Stimulated activated naive CD4-positive, alpha-beta T cell treated with Interleukin-2 at 50 U/mL for 16 hours (primary cell): ENCODE measurements around the gene HELZ.
"Not testable (repeated sequence)": the region's sequence is repeated elsewhere in the genome, so short reads cannot be mapped to it uniquely, and the experiment has no call there.

ENCODE experiments used
- DNase-seq: peaks from one replicate; lab custom pipeline; 2025; lab: John Stamatoyannopoulos, UW

Gene HELZ

GRCh38 chr17:67113486-67113885 is 131.5 kb downstream of the HELZ start:
- no peak for DNase-seq

DNA sequence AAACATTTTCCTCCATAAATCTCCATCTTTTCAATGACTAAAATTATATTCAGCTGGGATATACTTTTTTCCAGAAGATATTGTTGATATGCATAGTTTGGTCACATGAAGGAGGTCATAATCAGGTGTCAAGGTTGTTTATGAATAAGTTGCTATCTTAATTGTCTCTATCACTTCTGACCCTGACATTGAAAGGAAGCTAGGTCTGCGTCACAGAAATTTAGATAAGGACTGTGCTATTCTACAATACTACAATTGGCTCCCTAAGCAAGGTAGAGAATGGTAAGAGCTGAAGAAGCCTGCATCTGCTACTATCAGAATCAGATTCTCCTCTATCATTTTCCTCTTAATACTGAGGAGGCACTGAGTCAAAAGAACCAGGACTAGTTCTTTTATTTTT is 133.2 kb downstream of the HELZ start:
- no peak for DNase-seq

- DNase-seq = no peak
Measured at GRCh38 chr17:67111327-67111726, 133.7 kb downstream of the HELZ start.

- DNase-seq = no peak
Measured at GRCh38 chr17:67110619-67111018, 134.4 kb downstream of the HELZ start.

DNA sequence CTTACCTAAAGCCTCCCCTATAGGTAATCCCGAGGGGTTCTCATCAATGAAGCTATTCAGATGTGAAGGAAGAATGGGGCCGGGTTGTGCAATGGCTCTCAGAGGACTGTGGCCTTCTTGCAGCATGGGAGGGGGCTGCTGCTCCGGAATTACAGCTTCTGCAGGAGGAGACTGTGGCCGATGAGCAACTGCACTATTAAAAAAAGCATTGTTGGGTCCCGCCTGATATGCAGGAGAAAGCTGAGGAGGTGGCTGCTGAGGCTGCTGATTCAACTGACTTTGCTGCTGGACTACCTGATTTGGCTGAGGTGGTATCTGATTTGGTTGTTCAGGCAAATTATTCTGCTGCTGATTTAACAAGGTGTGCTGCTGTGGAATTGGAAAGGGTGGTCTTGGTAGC is 135.9 kb downstream of the HELZ start:
- no peak for DNase-seq

GRCh38 chr17:67107811-67108775 is 136.9 kb downstream of the HELZ start:
- DNase-seq = no peak

DNA sequence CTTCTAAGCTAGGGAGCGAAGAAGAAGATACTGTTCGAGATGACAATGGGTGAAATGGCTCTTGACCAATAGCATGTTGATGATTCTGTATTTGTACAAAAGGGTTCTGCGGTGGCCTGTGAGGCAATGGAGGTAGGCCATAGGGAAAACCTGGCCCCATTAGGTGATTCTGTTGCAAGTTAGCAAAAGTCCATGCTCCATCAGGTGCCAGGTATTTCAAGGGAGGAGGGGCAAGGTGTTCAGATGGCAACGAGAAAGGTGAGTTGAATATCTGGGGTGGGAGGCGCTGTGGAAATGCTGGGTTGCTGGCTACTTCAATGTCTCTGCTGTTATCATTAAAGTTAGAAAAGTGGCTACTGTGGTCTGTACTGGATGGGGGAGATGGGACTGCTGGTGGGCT is 137.8 kb downstream of the HELZ start:
- DNase-seq = no peak

DNA sequence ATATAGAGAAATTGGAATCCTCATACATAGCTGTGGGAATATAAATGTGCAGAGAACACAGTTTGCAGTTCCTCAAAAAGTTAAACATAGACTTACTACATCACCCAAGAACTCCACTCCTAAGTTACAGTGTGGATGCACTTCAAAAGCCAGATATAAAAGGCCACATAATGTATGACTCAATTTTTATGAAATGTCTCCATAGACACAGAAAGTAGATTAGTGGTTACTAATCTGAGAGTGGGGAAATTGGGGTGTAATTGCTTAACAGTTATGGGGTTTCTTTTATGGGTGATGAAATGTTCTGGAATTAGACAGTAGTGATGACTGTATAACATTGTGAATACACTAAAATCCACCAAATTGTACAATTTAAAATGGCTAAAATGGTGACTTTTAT is 139.8 kb downstream of the HELZ start:
- DNase-seq = no peak

DNA sequence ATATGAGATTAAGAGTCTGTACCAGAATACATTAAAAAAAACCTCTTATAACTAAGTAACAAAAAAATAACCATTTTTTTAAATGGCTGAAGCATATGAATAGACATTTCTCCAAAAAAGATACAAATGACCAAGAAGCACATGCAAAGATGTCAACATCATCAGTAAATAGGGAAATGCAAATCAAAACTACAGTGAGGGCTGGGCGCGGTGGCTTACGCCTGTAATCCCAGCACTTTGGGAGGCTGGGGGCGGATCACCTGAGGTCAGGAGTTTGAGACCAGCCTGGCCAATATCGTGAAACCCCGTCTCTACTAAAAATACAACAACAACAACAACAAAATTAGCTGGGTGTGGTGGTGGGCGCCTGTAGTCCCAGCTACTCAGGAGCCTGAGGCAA is 140.4 kb downstream of the HELZ start:
- not testable (repeated sequence) for DNase-seq

GRCh38 chr17:67098006-67098405 is 147.0 kb downstream of the HELZ start:
- DNase-seq = no peak

GRCh38 chr17:67096609-67097008 is 148.4 kb downstream of the HELZ start:
- no peak for DNase-seq

GRCh38 chr17:67095803-67096202 is 149.2 kb downstream of the HELZ start:
- DNase-seq = no peak

GRCh38 chr17:67095291-67095690 is 149.7 kb downstream of the HELZ start:
- not testable (repeated sequence) for DNase-seq

DNA sequence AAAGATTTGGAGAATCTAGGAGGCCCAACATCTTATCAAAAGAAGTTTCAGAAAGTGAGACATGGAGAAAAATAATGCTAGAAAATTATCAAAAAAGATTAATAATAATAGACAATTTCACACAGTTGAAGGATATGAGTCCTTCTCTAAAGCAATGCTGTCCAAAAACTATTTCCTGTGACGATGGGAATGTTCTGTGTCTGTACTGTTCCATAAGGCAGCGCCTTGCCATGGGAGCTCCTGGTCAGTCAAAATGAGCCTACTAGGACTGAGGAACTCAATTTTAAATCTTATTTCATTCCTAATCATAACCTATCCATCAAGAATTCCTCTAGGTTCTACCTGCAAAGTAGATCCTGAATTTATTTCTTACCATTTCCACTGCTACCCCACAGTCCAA is 151.6 kb downstream of the HELZ start:
- DNase-seq = no peak

- DNase-seq = not testable (repeated sequence)
Measured at GRCh38 chr17:67092710-67093109, 152.3 kb downstream of the HELZ start.

GRCh38 chr17:67092291-67092690 is 152.7 kb downstream of the HELZ start:
- DNase-seq = no peak

- no peak for DNase-seq
Measured at GRCh38 chr17:67090341-67090740, 154.7 kb downstream of the HELZ start.

DNA sequence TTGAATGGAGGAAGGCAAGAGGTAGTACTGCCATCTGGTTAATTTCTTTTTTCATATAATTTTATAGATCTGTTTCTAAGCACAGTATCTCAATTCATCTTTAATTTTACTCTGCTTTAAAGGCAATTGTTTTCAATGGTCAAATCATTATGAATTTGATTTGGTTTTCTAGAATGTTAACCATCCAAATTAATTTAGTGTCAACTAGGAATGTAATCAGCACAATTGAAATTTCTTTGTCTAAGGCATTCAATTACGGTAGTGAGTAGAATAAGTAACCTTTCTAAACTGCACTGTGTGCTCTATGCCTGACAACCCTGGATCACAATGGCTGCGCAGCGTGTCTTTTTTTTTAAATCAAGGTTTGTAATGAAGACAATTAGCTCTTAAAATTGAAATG is 156.4 kb downstream of the HELZ start:
- no peak for DNase-seq

GRCh38 chr17:67085406-67085805 is 159.6 kb downstream of the HELZ start:
- no peak for DNase-seq

GRCh38 chr17:67082107-67082506 is 162.9 kb downstream of the HELZ start:
- DNase-seq = no peak

- no peak for DNase-seq
Measured at GRCh38 chr17:67080804-67081203, 164.2 kb downstream of the HELZ start.

- DNase-seq = no peak
Measured at GRCh38 chr17:67079491-67079890, 165.5 kb downstream of the HELZ start.

GRCh38 chr17:67078292-67078691 is 166.7 kb downstream of the HELZ start:
- no peak for DNase-seq

GRCh38 chr17:67076290-67076689 is 168.7 kb downstream of the HELZ start:
- no peak for DNase-seq
